ENCODE results near the gene CSRNP2.
A peak's percentile ranks its signal among the peaks of the same experiment; 100 is the strongest.

DNA sequence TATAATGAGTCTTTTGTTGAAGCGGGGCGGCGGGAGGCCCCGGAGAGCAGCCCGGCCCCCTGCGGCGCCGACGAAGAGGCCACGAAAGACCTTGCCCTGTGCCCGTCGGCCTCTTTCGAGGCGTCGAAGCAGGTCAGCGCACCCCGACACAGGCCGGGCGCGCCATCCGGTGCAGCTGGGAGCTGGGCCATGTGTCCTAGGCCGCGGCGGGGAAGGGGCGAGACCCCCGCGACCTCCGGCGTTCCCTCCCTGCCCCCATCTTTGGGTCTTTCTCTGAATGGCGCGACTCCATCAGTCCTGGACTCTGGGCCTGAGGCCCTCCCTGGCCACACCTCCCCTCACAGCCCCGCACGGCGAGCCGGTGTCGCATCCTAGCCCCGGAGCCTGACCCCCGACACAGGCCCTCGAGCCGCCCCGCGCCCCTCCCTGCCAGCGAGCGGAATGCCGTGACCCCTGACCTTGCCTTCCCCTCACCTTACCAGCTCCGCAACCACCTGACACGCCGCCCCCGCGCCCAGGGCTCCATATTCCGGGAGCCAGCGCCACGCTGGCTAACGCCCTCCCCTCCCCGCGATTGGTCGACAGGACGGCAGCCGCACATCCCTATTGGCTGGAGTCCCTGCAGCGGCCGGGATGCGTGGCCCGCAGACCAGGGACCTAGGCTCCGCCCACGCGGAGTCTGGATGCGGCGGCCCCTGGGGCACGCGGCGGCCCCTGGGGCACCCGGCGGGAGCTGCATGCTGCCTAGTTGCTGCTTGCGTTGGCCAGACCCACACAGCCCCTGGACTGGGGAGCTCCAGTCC, 57.4 kb downstream of the CSRNP2 start, which contains the start of gene SLC11A2:
- TF ChIP-seq MYBL2 (CRISPR knock-in tag; IDR thresholded peaks at IDR 0.05) = peak; percentile 95
- TF ChIP-seq, protein P1, sequence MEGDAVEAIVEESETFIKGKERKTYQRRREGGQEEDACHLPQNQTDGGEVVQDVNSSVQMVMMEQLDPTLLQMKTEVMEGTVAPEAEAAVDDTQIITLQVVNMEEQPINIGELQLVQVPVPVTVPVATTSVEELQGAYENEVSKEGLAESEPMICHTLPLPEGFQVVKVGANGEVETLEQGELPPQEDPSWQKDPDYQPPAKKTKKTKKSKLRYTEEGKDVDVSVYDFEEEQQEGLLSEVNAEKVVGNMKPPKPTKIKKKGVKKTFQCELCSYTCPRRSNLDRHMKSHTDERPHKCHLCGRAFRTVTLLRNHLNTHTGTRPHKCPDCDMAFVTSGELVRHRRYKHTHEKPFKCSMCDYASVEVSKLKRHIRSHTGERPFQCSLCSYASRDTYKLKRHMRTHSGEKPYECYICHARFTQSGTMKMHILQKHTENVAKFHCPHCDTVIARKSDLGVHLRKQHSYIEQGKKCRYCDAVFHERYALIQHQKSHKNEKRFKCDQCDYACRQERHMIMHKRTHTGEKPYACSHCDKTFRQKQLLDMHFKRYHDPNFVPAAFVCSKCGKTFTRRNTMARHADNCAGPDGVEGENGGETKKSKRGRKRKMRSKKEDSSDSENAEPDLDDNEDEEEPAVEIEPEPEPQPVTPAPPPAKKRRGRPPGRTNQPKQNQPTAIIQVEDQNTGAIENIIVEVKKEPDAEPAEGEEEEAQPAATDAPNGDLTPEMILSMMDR (IDR thresholded peaks at IDR 0.05) = no peak
- TF ChIP-seq, protein P2, sequence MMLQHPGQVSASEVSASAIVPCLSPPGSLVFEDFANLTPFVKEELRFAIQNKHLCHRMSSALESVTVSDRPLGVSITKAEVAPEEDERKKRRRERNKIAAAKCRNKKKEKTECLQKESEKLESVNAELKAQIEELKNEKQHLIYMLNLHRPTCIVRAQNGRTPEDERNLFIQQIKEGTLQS (CRISPR knock-in tag; conservative IDR thresholded peaks at IDR 0.05) = no peak
- TF ChIP-seq ZNF423 (CRISPR knock-in tag; IDR thresholded peaks at IDR 0.05) = peak; percentile 77
- TF ChIP-seq ZNF232 (CRISPR knock-in tag; IDR thresholded peaks at IDR 0.05) = peak; percentile 69
- peak; percentile 61 for TF ChIP-seq SMAD3 (CRISPR knock-in tag; IDR thresholded peaks at IDR 0.05; ENCODE audit: borderline replicate concordance)
- peak; percentile 90 for TF ChIP-seq NFE2L1 (CRISPR knock-in tag; IDR thresholded peaks at IDR 0.05)
